HL-60 (cell line): ENCODE results near the gene HOXA7.

Experiments
- DNase-seq, 2 experiments: peaks; one replicate each; pipeline ENCODE4 v3.0.0-alpha.2; 2010 to 2020; ENCODE audit warnings: low read depth in 1 of 2, low spot score in 1 of 2
- H3K27ac ChIP-seq: fragments of 250-450 bp; sonication (Bioruptor Pico); replicated peaks from 2 replicates; pipeline ENCODE4 v1.5.1; 2020; ENCODE audit warnings: mild to moderate bottlenecking, moderate library complexity
- H3K27me3 ChIP-seq: fragments of 250-450 bp; sonication (Bioruptor Pico); 2 replicates; pipeline ENCODE4 v1.5.1; 2021; ENCODE audit warnings: mild to moderate bottlenecking, moderate library complexity; ENCODE audit not compliant: insufficient read depth, poor library complexity, severe bottlenecking
- H3K4me3 ChIP-seq: replicated peaks from 2 replicates; pipeline ENCODE4 v1.5.1; 2011; ENCODE audit warnings: mild to moderate bottlenecking, control low read depth, low read length; ENCODE audit not compliant: insufficient read depth
- CTCF ChIP-seq: IDR thresholded peaks from one replicate; pipeline ENCODE4 v1.5.1; 2011; ENCODE audit warnings: low read length, control low read depth, inconsistent platforms; ENCODE audit not compliant: insufficient read depth
- GABPA ChIP-seq: IDR thresholded peaks from 2 replicates; pipeline ENCODE4 v1.6.1; 2012; ENCODE audit warnings: low read depth
- POLR2AphosphoS5 ChIP-seq: IDR thresholded peaks from 2 replicates; pipeline ENCODE4 v1.6.1; 2012; ENCODE audit warnings: low read depth
- REST ChIP-seq: IDR thresholded peaks from 2 replicates; pipeline ENCODE4 v1.6.1; 2012; ENCODE audit warnings: low read depth; ENCODE audit not compliant: insufficient replicate concordance
- SPI1 ChIP-seq: IDR thresholded peaks from 2 replicates; pipeline ENCODE4 v1.6.1; 2012; ENCODE audit warnings: low read depth, mild to moderate bottlenecking, borderline replicate concordance

Gene HOXA7

GRCh38 chr7:27164045-27164366 lies 7.5 kb upstream of the HOXA7 start:
- Histone ChIP-seq H3K27me3 (peaks cover 61% of the 10 kb centered on the region), H3K27ac (no peak overlapping the region)
- TF ChIP-seq GABPA = no peak
- TF ChIP-seq SPI1 = no peak
- TF ChIP-seq CTCF = no peak
- no peak for TF ChIP-seq POLR2AphosphoS5
- TF ChIP-seq REST = no peak

GRCh38 chr7:27163288-27164044 lies 7.0 kb upstream of the HOXA7 start:
- no peak for TF ChIP-seq POLR2AphosphoS5
- no peak for TF ChIP-seq CTCF
- no peak for TF ChIP-seq GABPA
- TF ChIP-seq REST = no peak
- no peak for TF ChIP-seq SPI1

More at GRCh38 chr7:27164045-27164366, 7.5 kb upstream of the HOXA7 start:
- DNase-seq = no peak
- H3K4me3 ChIP-seq = no peak overlapping the region

GRCh38 chr7:27162561-27163287 lies 6.2 kb upstream of the HOXA7 start:
- Histone ChIP-seq H3K27me3 (peaks cover 59% of the 10 kb centered on the region), H3K4me3 (no peak overlapping the region), H3K27ac (no peak overlapping the region)
- DNase-seq = no peak
- TF ChIP-seq SPI1 (no peak), POLR2AphosphoS5 (no peak), REST (no peak), GABPA (no peak), CTCF (no peak)

More at GRCh38 chr7:27163288-27164044, 7.0 kb upstream of the HOXA7 start:
- Histone ChIP-seq H3K4me3 (no peak overlapping the region), H3K27ac (no peak overlapping the region), H3K27me3 (peaks cover 59% of the 10 kb centered on the region)
- no peak for DNase-seq
